ENCODE results near the gene UNC5B.
A peak's percentile ranks its signal among the peaks of the same experiment; 100 is the strongest.

UNC5B gene
- total RNA-seq = 0.26 to 0.39 reads per million in 2 donors

GRCh38 chr10:71212318-71213126 lies at the start of gene UNC5B:
UNC5B (plus strand) TSS chr10:71212570; CDS start chr10:71212986, 416 bp downstream.
- DNase-seq = peak; percentile 17

DNA sequence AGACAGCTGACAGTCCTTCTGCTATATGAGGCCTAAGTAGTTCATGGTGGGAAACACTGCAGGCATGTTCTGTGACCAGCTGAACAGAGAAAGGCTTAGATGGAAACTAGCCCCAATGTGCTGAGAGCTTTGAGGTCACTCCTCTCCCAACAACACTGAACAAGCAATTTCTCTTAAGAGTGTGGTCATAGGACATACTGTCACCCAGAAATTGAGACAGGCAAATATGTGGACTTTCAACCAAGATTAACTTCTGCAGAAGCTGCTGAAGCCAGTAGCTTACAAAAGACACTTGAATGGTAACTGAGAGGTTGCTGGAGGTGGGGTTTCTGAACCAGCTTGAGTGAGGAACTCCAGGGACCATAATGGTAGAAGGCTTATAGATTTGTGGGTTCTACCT lies 38.9 kb upstream of the UNC5B start:
- DNase-seq = no peak

- no peak for DNase-seq
These were observed 35.7 kb upstream of the UNC5B start for GRCh38 chr10:71176661-71177060.

DNA sequence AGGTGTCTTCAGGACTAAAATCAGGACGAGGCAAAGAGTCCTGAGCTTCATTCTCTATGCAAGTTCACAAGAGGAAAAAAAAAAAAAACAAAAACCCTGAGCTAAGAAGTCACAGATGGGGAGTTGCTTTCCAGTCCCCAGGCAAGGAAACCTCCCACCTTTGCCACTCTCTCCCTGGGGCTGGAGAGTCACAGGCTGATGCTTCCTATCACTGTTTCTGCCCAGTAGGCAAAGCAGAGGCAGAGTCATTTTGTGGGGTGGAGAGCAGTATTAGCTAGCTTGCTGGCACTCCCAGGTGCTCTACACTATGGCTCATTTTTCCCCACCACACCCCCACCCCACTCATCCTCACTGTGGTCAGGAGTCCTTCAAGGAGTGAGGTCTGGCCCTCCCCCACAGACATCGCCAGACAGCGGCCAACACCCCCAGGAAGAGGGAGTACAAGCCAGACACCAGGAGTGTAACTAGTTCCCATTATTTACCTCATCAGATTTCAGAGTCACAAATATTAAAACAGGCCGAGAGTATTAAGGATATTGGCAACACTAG lies 34.6 kb upstream of the UNC5B start:
- no peak for DNase-seq

DNA sequence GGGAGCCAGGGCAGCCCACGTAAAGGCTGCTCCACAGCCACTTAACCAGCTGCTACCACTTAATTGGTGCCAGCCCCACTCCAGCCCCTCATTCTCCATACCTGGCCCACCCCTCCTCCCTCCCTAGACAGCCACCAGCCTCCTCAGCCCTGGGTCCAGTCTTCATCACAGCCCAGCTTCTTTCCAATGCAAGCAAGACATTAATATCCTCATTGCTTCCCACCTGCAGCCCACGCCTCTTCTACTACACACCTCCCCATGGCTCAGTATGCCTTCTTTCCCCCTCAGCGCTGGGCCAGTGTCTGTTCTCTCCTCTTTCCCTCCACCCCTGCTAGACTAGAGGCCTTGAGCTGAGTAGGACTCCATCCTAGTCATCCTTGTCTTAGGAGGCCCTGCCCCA lies 33.5 kb upstream of the UNC5B start:
- DNase-seq = no peak

DNA sequence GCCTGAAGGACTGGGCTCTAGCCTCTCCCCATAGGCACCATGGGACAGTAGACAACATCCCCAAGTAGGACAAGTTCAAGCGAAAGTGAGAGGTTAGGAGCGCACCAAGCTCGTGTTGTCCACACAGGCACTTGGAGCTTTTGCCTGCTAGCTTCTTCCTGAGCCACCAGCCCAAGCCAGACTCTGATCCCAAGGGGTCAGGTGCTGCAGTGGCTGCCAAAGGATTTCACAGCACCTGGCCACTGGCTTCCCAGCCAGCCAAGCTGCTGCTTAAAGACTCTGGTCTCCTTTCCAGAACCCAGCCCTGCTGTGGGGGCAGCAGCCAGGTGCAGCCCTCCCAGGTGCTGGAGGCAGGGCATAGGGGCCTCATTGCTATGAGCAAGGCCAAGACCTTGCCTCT lies 33.0 kb upstream of the UNC5B start:
- no peak for DNase-seq

DNA sequence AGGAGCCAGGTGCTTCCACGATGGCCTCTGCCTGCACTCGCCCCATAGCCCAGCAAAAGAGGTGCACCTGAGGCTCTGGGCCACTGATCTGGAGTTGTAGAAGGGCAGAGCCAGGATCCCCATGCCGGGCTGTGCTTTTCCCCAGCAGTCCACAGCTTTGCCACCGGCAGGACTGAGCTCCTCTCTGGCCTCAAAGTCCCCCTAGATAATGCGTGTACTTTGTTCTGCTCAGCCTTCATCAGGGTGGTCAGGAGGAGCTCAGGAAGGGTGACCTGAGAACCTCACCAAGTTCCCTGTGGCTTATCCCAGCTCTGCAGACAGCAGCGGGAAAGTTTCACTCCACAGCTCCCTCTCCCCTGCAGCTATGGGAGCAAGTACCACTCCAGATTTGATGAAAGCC lies 27.9 kb upstream of the UNC5B start:
- DNase-seq = no peak

- DNase-seq = no peak
These were observed 27.2 kb upstream of the UNC5B start for GRCh38 chr10:71185209-71185608.

GRCh38 chr10:71187197-71187596 lies 25.2 kb upstream of the UNC5B start:
- no peak for DNase-seq

GRCh38 chr10:71187600-71187999 lies 24.8 kb upstream of the UNC5B start:
- DNase-seq = no peak

- DNase-seq = no peak
These were observed 24.2 kb upstream of the UNC5B start for GRCh38 chr10:71188201-71188600.

DNA sequence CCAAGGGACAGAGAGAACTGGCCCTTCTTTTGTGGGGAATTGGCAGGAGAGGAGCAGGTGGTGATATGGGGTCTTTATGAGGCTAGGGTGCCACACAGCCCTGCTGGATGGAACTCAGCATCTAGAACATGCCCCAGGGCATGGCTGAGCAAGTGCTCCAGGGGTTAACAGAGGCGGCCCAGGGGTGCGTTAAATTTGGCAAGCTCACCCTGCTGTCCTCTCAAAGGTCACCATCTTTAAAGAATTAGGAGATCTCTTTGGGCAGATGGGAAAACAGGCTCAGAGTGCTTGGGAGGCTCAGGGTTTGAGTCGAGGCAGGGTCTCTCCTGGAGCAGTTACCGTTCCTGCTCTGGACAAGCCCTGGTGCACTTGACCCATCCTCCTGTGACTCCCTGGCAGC lies 21.4 kb upstream of the UNC5B start:
- DNase-seq = no peak

GRCh38 chr10:71191551-71192076 lies 20.8 kb upstream of the UNC5B start:
- DNase-seq = no peak

- DNase-seq = no peak
These were observed 18.9 kb upstream of the UNC5B start for GRCh38 chr10:71193516-71193915.

DNA sequence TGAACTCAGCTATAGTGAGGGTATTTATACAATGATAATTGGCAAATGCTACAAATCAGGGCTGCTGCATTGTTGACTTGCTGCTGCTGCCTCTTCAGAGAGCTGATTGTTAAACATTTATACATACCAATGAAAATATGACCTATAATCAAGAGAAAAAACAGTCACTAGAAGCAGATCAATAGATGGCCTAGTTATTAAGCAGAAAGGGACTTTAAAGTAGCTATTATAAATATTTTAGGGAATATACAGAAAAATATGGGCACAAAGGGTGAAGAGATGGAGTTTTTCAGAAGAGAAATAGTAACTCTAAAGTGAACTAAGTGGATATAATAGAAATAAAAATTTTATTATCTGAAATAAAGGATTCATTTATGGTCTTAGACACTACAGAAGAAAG lies 14.4 kb upstream of the UNC5B start:
- DNase-seq = no peak

- no peak for DNase-seq
These were observed 10.5 kb upstream of the UNC5B start for GRCh38 chr10:71201849-71202248.

- DNase-seq = no peak
These were observed 10.1 kb upstream of the UNC5B start for GRCh38 chr10:71202314-71202713.

DNA sequence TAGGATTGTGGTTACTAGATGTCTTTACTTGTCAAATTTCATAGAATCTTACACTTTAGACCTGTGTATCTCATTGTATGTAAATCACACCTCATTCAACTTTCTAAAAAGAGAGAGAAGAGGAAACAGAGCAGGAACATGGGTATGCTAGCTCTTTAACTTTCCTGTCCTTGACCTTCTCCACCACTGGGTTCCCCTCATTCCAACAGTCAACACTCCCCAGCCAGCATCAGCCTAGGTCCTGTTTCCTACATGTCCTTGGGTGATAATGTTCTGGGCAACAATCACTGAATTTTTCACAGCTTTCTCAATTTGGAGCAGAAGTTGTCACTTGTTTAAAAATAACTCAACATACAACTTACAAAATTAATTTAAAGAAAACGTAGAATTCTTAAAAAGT lies 9.2 kb upstream of the UNC5B start:
- DNase-seq = no peak

- no peak for DNase-seq
These were observed 8.7 kb upstream of the UNC5B start for GRCh38 chr10:71203716-71204115.

DNA sequence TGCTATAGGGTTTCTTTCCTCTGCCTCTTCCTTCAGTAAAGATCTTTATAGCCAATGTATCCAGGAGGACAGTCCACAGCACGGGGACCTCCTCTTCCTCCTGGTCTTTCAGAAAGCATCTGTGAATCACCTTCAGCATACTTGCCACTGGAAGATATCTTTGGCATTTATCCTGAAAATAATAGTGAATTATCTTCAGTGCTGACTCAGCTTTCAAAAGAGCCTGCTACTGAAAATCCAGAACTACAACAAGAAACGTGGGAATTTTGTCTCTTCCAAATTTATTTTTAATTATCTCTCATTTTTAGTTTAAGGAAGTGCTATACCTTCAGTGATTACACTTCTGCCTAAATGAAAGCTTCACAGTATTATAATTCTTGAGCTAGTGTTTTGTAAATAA lies 7.6 kb upstream of the UNC5B start:
- DNase-seq = no peak

DNA sequence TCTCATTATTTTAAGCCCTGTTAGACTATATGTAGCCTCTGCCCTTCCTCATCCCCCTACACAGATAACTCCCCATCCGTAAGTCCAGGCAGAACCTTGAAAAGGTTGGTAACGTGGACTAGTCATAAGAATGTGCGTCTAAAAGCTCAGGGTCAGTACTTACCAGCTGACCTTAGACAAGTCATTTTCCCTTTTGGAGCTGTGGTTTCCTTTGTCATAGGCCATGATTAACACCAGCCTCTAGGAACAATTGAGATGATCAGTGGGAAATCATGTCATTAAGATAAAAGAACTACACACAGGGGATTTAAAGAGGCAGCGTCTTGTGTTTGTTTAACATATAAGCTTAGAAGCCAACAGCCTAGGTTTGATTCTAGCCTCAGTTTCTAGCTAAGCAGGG lies 6.9 kb upstream of the UNC5B start:
- no peak for DNase-seq

DNA sequence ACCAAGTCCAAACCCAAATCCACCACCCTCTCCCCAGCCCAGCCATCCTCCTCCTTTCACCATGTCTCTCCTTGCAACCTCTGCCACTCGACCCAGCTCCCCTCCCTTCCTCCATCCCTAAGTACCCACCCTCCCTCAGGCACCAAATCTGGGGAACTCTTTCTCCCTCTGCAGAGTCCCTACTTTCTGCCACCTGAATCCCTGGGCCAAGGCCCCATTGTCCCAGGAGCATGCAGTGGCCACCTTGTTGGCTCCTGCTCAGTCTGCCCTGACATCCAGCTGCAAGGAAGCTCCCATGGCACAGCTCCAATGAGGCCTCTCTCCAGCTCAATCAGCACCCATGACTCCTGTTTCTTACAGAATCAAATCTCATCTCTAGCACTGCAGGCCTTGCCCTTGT lies 5.5 kb upstream of the UNC5B start:
- no peak for DNase-seq

- no peak for DNase-seq
These were observed 4.8 kb upstream of the UNC5B start for GRCh38 chr10:71207578-71207977.

DNA sequence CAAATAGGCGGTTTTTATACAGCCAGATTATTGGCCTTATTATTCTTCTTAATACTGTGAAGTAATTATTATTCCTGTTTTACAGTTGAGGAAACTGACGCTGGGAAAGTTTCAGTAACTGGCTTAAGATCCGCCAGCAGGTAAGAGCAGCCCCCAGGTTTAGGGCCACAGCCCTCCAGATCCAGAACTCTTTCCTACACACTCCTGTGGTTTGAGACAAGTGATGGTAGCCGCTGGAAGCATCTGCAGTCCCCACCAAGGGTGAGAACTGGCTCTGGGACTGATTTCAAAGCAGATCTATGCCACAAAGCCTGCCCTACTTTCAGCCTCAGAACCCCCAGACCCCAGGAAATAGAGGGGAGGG lies 3.0 kb upstream of the UNC5B start:
- DNase-seq = no peak
